ENCODE results near the gene CENPS.
A peak's percentile ranks its signal among the peaks of the same experiment; 100 is the strongest.

CENPS gene

DNA sequence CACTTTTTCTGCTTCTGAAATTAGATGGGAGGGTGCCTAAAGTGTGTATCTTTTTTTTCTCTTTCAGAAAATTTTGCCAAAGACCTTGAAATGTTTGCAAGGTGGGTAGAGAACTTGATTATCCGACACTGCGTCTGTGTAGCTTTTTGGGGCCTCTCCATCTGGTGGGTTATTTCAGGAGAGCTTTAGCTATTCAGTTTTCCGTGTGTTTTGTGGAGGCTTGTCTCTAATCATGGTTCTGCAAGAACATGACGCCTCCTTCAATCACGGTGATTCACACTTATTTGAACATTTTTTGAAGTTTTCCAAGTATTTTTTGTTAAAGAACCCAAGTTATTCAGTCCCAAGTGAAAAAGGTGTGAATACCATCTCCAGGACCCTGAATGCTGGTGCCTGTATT lies 4.4 kb downstream of the CENPS start:
- Histone ChIP-seq H3K4me1 (ENCODE audit: control insufficient read depth, insufficient read depth, low read length, poor library complexity, severe bottlenecking) (peaks cover 13% of the 10 kb centered on the region), H3K9me3 (ENCODE audit: control insufficient read depth, low read length) (no peaks in the 10 kb centered on the region), H3K4me3 (ENCODE audit: extremely low read depth, insufficient read depth, low read length, poor library complexity, severe bottlenecking) (no peak overlapping the region), H3K27ac (ENCODE audit: low read depth, low read length, severe bottlenecking) (no peak overlapping the region), H3K36me3 (ENCODE audit: control insufficient read depth, insufficient read depth, low read length) (no peaks in the 10 kb centered on the region)
- WGBS, 2 experiments (ENCODE audit: insufficient coverage in 2 of 2), result 90 to 100% methylated on average over 1 to 5 of the region's 5 CpGs

DNA sequence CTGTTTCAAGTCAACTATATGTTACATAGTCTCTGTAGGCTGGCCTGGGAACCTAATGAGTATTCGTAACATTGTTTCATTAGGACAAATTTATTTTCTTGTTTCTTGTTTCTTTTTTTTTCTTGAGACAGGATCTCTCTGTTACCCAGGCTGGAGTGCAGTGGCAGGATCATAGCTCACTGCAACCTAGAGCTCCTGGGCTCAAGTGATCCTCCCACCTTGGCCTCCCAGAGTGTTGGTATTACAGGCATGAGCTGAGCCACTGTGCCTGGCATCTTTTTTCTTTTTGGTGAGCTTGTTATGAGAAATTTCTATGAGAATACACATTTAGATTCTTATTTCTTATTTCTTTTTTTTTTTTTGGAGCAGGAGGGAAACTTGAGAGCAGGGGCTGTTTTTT lies 6.8 kb downstream of the CENPS start:
- H3K4me1 ChIP-seq (ENCODE audit: control insufficient read depth, insufficient read depth, low read length, poor library complexity, severe bottlenecking), result peaks cover 8% of the 10 kb centered on the region
- no CpG with 5 or more reads among the region's 1 CpG for WGBS, 2 experiments (ENCODE audit: insufficient coverage in 2 of 2)
- H3K36me3 ChIP-seq (ENCODE audit: control insufficient read depth, insufficient read depth, low read length), result no peaks in the 10 kb centered on the region
- H3K9me3 ChIP-seq (ENCODE audit: control insufficient read depth, low read length), result no peaks in the 10 kb centered on the region
- H3K4me3 ChIP-seq (ENCODE audit: extremely low read depth, insufficient read depth, low read length, poor library complexity, severe bottlenecking), result no peak overlapping the region
- no peak overlapping the region for H3K27ac ChIP-seq (ENCODE audit: low read depth, low read length, severe bottlenecking)

DNA sequence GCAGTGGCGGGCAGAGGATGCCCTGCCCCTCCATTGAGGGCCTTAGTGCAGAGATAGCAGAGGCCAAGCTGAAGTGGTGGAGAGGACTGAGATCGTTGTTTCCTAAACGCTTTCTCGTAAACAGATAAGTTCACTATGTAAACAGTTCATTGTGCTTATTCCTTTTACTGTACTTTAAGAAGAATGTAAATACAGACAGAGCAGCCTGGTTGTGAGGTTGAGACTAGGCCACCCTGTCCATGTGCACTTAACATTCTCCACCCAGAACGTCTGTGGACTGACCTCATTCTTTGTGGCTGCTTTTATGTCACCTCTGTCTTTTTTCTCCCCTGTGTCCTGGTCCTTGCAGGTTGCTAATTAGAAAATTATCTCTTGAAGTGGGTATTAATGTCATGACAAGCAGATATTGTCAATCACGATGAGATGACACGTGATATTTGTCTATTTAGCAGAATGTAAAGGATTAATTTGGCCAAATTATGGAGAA lies 8.5 kb downstream of the CENPS start:
- Histone ChIP-seq H3K9me3 (ENCODE audit: control insufficient read depth, low read length) (no peaks in the 10 kb centered on the region), H3K27ac (ENCODE audit: low read depth, low read length, severe bottlenecking) (peak overlapping the region; percentile 47), H3K4me1 (ENCODE audit: control insufficient read depth, insufficient read depth, low read length, poor library complexity, severe bottlenecking) (peaks cover 8% of the 10 kb centered on the region), H3K4me3 (ENCODE audit: extremely low read depth, insufficient read depth, low read length, poor library complexity, severe bottlenecking) (no peak overlapping the region), H3K36me3 (ENCODE audit: control insufficient read depth, insufficient read depth, low read length) (no peaks in the 10 kb centered on the region)
- 91 to 100% methylated on average over 2 to 4 of the region's 7 CpGs for WGBS, 2 experiments (ENCODE audit: insufficient coverage in 2 of 2)

- H3K36me3 ChIP-seq (ENCODE audit: control insufficient read depth, insufficient read depth, low read length), result no peaks in the 10 kb centered on the region
- no peak overlapping the region for H3K27ac ChIP-seq (ENCODE audit: low read depth, low read length, severe bottlenecking)
- no peak overlapping the region for H3K4me3 ChIP-seq (ENCODE audit: extremely low read depth, insufficient read depth, low read length, poor library complexity, severe bottlenecking)
- H3K9me3 ChIP-seq (ENCODE audit: control insufficient read depth, low read length), result no peaks in the 10 kb centered on the region
- H3K4me1 ChIP-seq (ENCODE audit: control insufficient read depth, insufficient read depth, low read length, poor library complexity, severe bottlenecking), result peaks cover 8% of the 10 kb centered on the region
- 88% methylated on average over 1 of the region's 2 CpGs; no CpG with 5 or more reads in 1 of the 2 experiments for WGBS, 2 experiments (ENCODE audit: insufficient coverage in 2 of 2)
Observed at GRCh38 chr1:10440305-10440704, 10.1 kb downstream of the CENPS start.

DNA sequence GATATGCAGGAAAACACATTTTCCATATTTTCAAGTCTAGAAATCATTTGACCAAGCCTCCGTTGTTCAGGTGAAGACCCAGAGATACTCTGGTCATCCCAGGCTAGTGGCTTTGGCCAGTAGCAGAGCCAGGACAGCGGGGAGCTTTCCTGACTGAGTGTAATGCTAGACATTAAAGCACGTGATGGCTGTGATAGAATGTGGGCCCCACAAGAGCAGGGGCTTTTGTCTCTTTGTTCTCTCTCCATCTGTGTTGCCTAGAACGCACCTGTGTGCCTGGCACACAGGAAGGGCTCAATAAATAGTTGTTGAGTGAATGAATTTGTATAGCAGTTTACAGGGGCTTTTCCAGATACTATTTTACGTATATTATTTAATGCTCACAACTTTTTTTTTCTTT lies 10.6 kb downstream of the CENPS start:
- no peak overlapping the region for H3K27ac ChIP-seq (ENCODE audit: low read depth, low read length, severe bottlenecking)
- H3K9me3 ChIP-seq (ENCODE audit: control insufficient read depth, low read length), result no peaks in the 10 kb centered on the region
- peaks cover 8% of the 10 kb centered on the region for H3K4me1 ChIP-seq (ENCODE audit: control insufficient read depth, insufficient read depth, low read length, poor library complexity, severe bottlenecking)
- 93 to 100% methylated on average over 4 of the region's 5 CpGs for WGBS, 2 experiments (ENCODE audit: insufficient coverage in 2 of 2)
- H3K36me3 ChIP-seq (ENCODE audit: control insufficient read depth, insufficient read depth, low read length), result no peaks in the 10 kb centered on the region
- no peak overlapping the region for H3K4me3 ChIP-seq (ENCODE audit: extremely low read depth, insufficient read depth, low read length, poor library complexity, severe bottlenecking)

DNA sequence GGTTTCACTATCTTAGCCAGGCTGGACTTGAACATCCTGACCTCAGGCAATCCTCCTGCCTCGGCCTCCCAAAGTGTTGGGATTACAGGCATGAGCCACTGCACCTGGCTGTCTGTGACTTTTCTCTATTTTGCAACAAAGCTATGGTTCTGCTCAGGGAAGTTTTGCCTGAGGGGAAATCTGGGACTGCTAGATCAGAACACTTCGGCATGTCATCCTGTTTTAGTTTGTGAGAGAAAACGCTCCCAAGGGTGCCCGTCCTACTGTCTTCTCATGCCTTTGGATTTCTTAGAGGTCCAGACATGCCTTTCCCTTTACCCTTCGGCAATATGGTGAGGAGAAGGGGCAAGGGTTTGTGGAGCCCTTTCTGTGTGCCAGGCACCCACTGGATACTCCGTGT lies 14.0 kb downstream of the CENPS start:
- Histone ChIP-seq H3K9me3 (ENCODE audit: control insufficient read depth, low read length) (no peaks in the 10 kb centered on the region), H3K4me3 (ENCODE audit: extremely low read depth, insufficient read depth, low read length, poor library complexity, severe bottlenecking) (no peak overlapping the region), H3K4me1 (ENCODE audit: control insufficient read depth, insufficient read depth, low read length, poor library complexity, severe bottlenecking) (no peaks in the 10 kb centered on the region), H3K36me3 (ENCODE audit: control insufficient read depth, insufficient read depth, low read length) (no peaks in the 10 kb centered on the region), H3K27ac (ENCODE audit: low read depth, low read length, severe bottlenecking) (no peak overlapping the region)
- 83 to 98% methylated on average over 3 to 6 of the region's 6 CpGs for WGBS, 2 experiments (ENCODE audit: insufficient coverage in 2 of 2)

DNA sequence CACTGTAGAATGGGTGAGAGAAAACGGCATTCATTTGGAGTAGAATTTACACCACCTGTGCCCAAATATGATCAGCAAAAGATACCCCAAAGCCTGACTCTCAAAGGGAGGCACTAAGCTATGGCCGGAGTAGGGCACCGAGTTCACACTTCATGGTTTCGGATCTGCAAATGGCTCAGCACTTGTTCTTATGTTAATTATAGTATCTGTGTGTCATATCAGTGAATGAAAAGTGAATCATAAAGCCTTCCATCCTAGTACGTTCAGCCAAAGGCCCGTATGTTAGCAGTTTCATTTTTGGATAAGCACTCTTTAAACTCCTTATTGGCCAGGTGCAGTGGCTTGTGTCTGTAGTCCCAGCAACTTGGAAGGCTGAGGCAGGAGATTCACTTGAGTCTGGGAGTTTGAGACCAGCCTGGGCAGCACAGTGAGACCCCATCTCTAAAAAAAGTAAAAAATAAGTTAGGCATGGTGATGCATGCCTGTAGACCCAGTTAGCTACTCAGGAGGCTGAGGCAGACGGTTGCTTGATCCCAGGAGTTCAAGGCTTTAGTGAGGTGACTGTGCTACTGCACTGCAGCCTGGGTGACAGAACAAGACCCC lies 14.7 kb downstream of the CENPS start:
- H3K27ac ChIP-seq (ENCODE audit: low read depth, low read length, severe bottlenecking), result no peak overlapping the region
- no peak overlapping the region for H3K4me3 ChIP-seq (ENCODE audit: extremely low read depth, insufficient read depth, low read length, poor library complexity, severe bottlenecking)
- H3K9me3 ChIP-seq (ENCODE audit: control insufficient read depth, low read length), result no peaks in the 10 kb centered on the region
- no peaks in the 10 kb centered on the region for H3K36me3 ChIP-seq (ENCODE audit: control insufficient read depth, insufficient read depth, low read length)
- WGBS, 2 experiments (ENCODE audit: insufficient coverage in 2 of 2), result 91 to 100% methylated on average over 6 to 7 of the region's 7 CpGs
- no peaks in the 10 kb centered on the region for H3K4me1 ChIP-seq (ENCODE audit: control insufficient read depth, insufficient read depth, low read length, poor library complexity, severe bottlenecking)

GRCh38 chr1:10446790-10447422 lies 16.7 kb downstream of the CENPS start:
- Histone ChIP-seq H3K36me3 (ENCODE audit: control insufficient read depth, insufficient read depth, low read length) (no peaks in the 10 kb centered on the region), H3K4me3 (ENCODE audit: extremely low read depth, insufficient read depth, low read length, poor library complexity, severe bottlenecking) (no peak overlapping the region), H3K9me3 (ENCODE audit: control insufficient read depth, low read length) (no peaks in the 10 kb centered on the region), H3K4me1 (ENCODE audit: control insufficient read depth, insufficient read depth, low read length, poor library complexity, severe bottlenecking) (peaks cover 9% of the 10 kb centered on the region), H3K27ac (ENCODE audit: low read depth, low read length, severe bottlenecking) (no peak overlapping the region)
- WGBS, 2 experiments (ENCODE audit: insufficient coverage in 2 of 2), result 97 to 98% methylated on average over 5 to 6 of the region's 7 CpGs

DNA sequence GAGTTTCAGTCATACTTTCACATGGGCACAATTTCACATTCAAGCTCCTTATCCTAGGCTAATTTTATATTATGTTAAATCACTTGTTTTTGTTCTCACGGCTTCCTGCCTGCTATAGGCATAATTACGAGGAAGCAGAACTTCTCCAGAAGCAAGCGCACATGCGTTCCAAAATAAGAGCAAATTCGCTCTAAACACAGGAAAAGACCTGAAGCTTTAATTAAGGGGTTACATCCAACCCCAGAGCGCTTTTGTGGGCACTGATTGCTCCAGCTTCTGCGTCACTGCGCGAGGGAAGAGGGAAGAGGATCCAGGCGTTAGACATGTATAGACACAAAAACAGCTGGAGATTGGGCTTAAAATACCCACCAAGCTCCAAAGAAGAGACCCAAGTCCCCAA lies 19.5 kb downstream of the CENPS start, which contains the start of gene CORT:
CORT (plus strand) TSS at position 281 of the 400 bp plus-strand sequence. CDS start 193 bp downstream, outside the sequence.
- H3K9me3 ChIP-seq (ENCODE audit: control insufficient read depth, low read length), result no peaks in the 10 kb centered on the region
- H3K4me3 ChIP-seq (ENCODE audit: extremely low read depth, insufficient read depth, low read length, poor library complexity, severe bottlenecking), result no peak within 1 kb of the TSS
- H3K4me1 ChIP-seq (ENCODE audit: control insufficient read depth, insufficient read depth, low read length, poor library complexity, severe bottlenecking), result peaks cover 9% of the 10 kb centered on the region
- 94 to 96% methylated on average over 7 to 8 of the region's 10 CpGs for WGBS, 2 experiments (ENCODE audit: insufficient coverage in 2 of 2)
- H3K36me3 ChIP-seq (ENCODE audit: control insufficient read depth, insufficient read depth, low read length), result no peaks in the 10 kb centered on the region
- H3K27ac ChIP-seq (ENCODE audit: low read depth, low read length, severe bottlenecking), result no peak within 1 kb of the TSS

GRCh38 chr1:10450156-10450814 lies 20.1 kb downstream of the CENPS start:
- no peak overlapping the region for H3K27ac ChIP-seq (ENCODE audit: low read depth, low read length, severe bottlenecking)
- WGBS, 2 experiments (ENCODE audit: insufficient coverage in 2 of 2), result 89 to 94% methylated on average over 16 to 21 of the region's 21 CpGs
- no peaks in the 10 kb centered on the region for H3K36me3 ChIP-seq (ENCODE audit: control insufficient read depth, insufficient read depth, low read length)
- H3K4me3 ChIP-seq (ENCODE audit: extremely low read depth, insufficient read depth, low read length, poor library complexity, severe bottlenecking), result no peak overlapping the region
- H3K9me3 ChIP-seq (ENCODE audit: control insufficient read depth, low read length), result no peaks in the 10 kb centered on the region
- peaks cover 9% of the 10 kb centered on the region for H3K4me1 ChIP-seq (ENCODE audit: control insufficient read depth, insufficient read depth, low read length, poor library complexity, severe bottlenecking)

GRCh38 chr1:10450836-10451235 lies 20.6 kb downstream of the CENPS start:
- H3K27ac ChIP-seq (ENCODE audit: low read depth, low read length, severe bottlenecking), result peak overlapping the region; percentile 24

More at GRCh38 chr1:10450836-10451235, 20.6 kb downstream of the CENPS start:
- H3K4me1 ChIP-seq (ENCODE audit: control insufficient read depth, insufficient read depth, low read length, poor library complexity, severe bottlenecking), result peaks cover 9% of the 10 kb centered on the region
- no peak overlapping the region for H3K4me3 ChIP-seq (ENCODE audit: extremely low read depth, insufficient read depth, low read length, poor library complexity, severe bottlenecking)
- H3K9me3 ChIP-seq (ENCODE audit: control insufficient read depth, low read length), result no peaks in the 10 kb centered on the region
- H3K36me3 ChIP-seq (ENCODE audit: control insufficient read depth, insufficient read depth, low read length), result peaks cover under 1% of the 10 kb centered on the region
- 70 to 74% methylated on average over 4 of the region's 6 CpGs for WGBS, 2 experiments (ENCODE audit: insufficient coverage in 2 of 2)

Data from mesodermal cell (in vitro differentiated cells).